Stimulated activated CD8-positive, alpha-beta memory T cell treated with anti-CD3 and anti-CD28 coated beads, Interleukin-4, amount 100 ng/mL, for 4 hours (primary cell): ENCODE data around the gene DMC1.
"Not testable (repeated sequence)": the region's sequence is repeated elsewhere in the genome, so short reads cannot be mapped to it uniquely, and the experiment has no call there.

Experiments
- DNase-seq, 2 donors: peaks; one replicate each; pipeline ENCODE4 v3.0.0-alpha.2; 2020; ENCODE audit warnings: low read depth in 2 of 2, low spot score in 1 of 2

Gene DMC1

GRCh38 chr22:38470179-38470578 is 99.8 kb downstream of the DMC1 start:
- DNase-seq = not testable (repeated sequence)

DNA sequence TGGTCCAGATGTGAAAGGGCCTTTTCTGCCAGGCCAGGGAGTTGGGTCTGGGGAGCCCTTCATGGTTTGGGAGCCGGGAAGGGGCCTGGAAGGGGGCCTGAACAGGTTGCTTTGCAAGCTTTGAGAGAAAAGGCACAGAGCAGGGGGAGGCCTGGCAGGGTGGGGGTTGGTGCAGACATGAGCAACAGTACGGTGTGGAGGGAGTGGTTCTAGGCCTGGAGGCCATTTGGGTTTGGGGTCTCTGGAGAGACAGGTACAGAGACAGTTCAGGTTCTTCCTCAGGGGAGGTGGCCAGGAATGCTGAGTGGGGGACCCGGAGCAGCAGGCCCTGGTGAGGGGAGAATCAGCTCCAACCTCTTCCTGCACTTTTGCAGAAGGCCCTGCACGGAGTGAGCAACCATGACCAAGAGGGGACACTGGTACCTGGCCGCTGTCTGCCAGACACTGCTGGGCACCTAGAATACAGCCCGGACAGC is 100.6 kb downstream of the DMC1 start:
- no peak for DNase-seq
